Measurements from ENCODE around the gene SPTBN2. TPM values are rescaled to one million over a fixed set of nuclear protein-coding genes. Genes with fewer than 3 reads are reported as not detected.

Gene SPTBN2
- total and polyA plus RNA-seq, 2 of the 8 experiments (the other 6 are each of a cell fraction or from before 2014, with no cell fraction given): 19.1 to 69.0 TPM

GRCh38 chr11:66636411-66636810 lies 92.6 kb downstream of the SPTBN2 start (continued):
- TF ChIP-seq CHD7 (IDR thresholded peaks at IDR 0.05; ENCODE audit: insufficient replicate concordance, low read length) (no peak), JUN (IDR thresholded peaks at IDR 0.05; ENCODE audit: low read depth, low read length) (no peak), YY1 (IDR thresholded peaks at IDR 0.05; ENCODE audit: low read depth, low read length) (no peak), SUZ12 (IDR thresholded peaks at IDR 0.05; ENCODE audit: low read length) (no peak)

Data from H1 (cell line).